Urothelium cell line (cell line): ENCODE results near the gene TDP1.
"Not testable (repeated sequence)": the region's sequence is repeated elsewhere in the genome, so short reads cannot be mapped to it uniquely, and the experiment has no call there.

Source experiments
- DNase-seq: peaks from one replicate; pipeline ENCODE4 v3.0.0; 2011; ENCODE audit warnings: low spot score, mixed read lengths
- FAIRE-seq: peaks from 2 replicates; lab custom pipeline; 2011; peaks lifted over from hg19 to GRCh38; lab: Jason Lieb, UNC

Gene TDP1

GRCh38 chr14:89987161-89987475 lies 31.4 kb downstream of the TDP1 start:
- FAIRE-seq: no peak
- no peak for DNase-seq

- no peak for DNase-seq
- no peak for FAIRE-seq
Measured at GRCh38 chr14:89988787-89989186, 33.1 kb downstream of the TDP1 start.

- DNase-seq (no peak), FAIRE-seq (no peak)
Measured at GRCh38 chr14:89990218-89990617, 34.5 kb downstream of the TDP1 start.

GRCh38 chr14:89990623-89991275 lies 35.0 kb downstream of the TDP1 start:
- FAIRE-seq (no peak), DNase-seq (no peak)

- no peak for DNase-seq
- no peak for FAIRE-seq
Measured at GRCh38 chr14:89992273-89992672, 36.5 kb downstream of the TDP1 start.

GRCh38 chr14:89996963-89997362 lies 41.2 kb downstream of the TDP1 start:
- FAIRE-seq: no peak
- no peak for DNase-seq

- DNase-seq (no peak), FAIRE-seq (no peak)
Measured at GRCh38 chr14:90000935-90001334, 45.2 kb downstream of the TDP1 start.

GRCh38 chr14:90003526-90004307 lies 48.0 kb downstream of the TDP1 start:
- DNase-seq (no peak), FAIRE-seq (no peak)

- no peak for FAIRE-seq
Measured at GRCh38 chr14:90005441-90005840, 49.7 kb downstream of the TDP1 start.

GRCh38 chr14:90005939-90006530 lies 50.3 kb downstream of the TDP1 start:
- no peak for FAIRE-seq
- DNase-seq: no peak

More at GRCh38 chr14:90005441-90005840, 49.7 kb downstream of the TDP1 start:
- no peak for DNase-seq

- no peak for FAIRE-seq
- DNase-seq: no peak
Measured at GRCh38 chr14:90017371-90017770, 61.6 kb downstream of the TDP1 start.

- FAIRE-seq: no peak
- DNase-seq: no peak
Measured at GRCh38 chr14:90019824-90020523, 64.2 kb downstream of the TDP1 start.

GRCh38 chr14:90023176-90023896 lies 67.6 kb downstream of the TDP1 start:
- DNase-seq (no peak), FAIRE-seq (no peak)

- no peak for DNase-seq
- FAIRE-seq: no peak
Measured at GRCh38 chr14:90024910-90025309, 69.2 kb downstream of the TDP1 start.

GRCh38 chr14:90026608-90027007 lies 70.9 kb downstream of the TDP1 start:
- FAIRE-seq, DNase-seq: not testable (repeated sequence)

- DNase-seq: no peak
Measured at GRCh38 chr14:90027842-90028241, 72.1 kb downstream of the TDP1 start.

GRCh38 chr14:90034156-90034555 lies 78.4 kb downstream of the TDP1 start:
- DNase-seq: no peak
- FAIRE-seq: no peak

More at GRCh38 chr14:90027842-90028241, 72.1 kb downstream of the TDP1 start:
- no peak for FAIRE-seq

GRCh38 chr14:90034835-90035525 lies 79.3 kb downstream of the TDP1 start:
- no peak for FAIRE-seq
- no peak for DNase-seq

GRCh38 chr14:90039253-90040010 lies 83.7 kb downstream of the TDP1 start:
- DNase-seq (no peak), FAIRE-seq (no peak)
